K562 (cell line): ENCODE results near the gene CXCL5. TPM values are rescaled to one million over a fixed set of nuclear protein-coding genes. Genes with fewer than 3 reads are reported as not detected.

Experiments
- BACH1 ChIP-seq: fragments of 200-800 bp; sonication (Bioruptor generic); IDR thresholded peaks from 2 replicates; pipeline ENCODE4 v1.6.1; 2016; ENCODE audit warnings: missing genetic modification characterization, missing compliant biosample characterization
- CAMTA2 ChIP-seq: fragments of 250-450 bp; sonication (Bioruptor Pico); conservative IDR thresholded peaks from 2 replicates; pipeline ENCODE4 v1.5.1; 2022
- CEBPB ChIP-seq: fragments of 450-650 bp; IDR thresholded peaks from 2 replicates; pipeline ENCODE4 v1.6.1; 2016; ENCODE audit warnings: missing genetic modification characterization, missing compliant biosample characterization
- CEBPG ChIP-seq, 3 experiments: fragments of 200-800 bp in 1 of 3; sonication (Bioruptor generic) in 1 of 3; sonication (generic) in 1 of 3; formaldehyde crosslinking in 1 of 3; IDR thresholded peaks in 2 of 3; conservative IDR thresholded peaks in 1 of 3; 2 replicates each; pipeline versions ENCODE4 v1.6.1 to v1.8.0; 2016 to 2022; ENCODE audit warnings: missing compliant biosample characterization in 2 of 3, missing genetic modification characterization in 2 of 3, mild to moderate bottlenecking in 1 of 3, missing genetic modification reagents in 1 of 3
- CTBP1 ChIP-seq: fragments of 450-650 bp; IDR thresholded peaks from 2 replicates; pipeline ENCODE4 v1.6.1; 2016; ENCODE audit warnings: borderline replicate concordance
- ELF4 ChIP-seq: fragments of 450-650 bp; formaldehyde crosslinking; IDR thresholded peaks from 2 replicates; pipeline ENCODE4 v1.4.0; 2022; ENCODE audit warnings: missing genetic modification characterization
- EP300 ChIP-seq: IDR thresholded peaks from 2 replicates; pipeline ENCODE4 v1.6.1; 2012; ENCODE audit warnings: low read length, improper control_type of control experiment
- JUND ChIP-seq, 2 experiments: IDR thresholded peaks; 2 replicates in 1 of 2; 3 replicates in 1 of 2; pipeline ENCODE4 v1.6.1; 2011; ENCODE audit warnings: borderline replicate concordance in 2 of 2, low read depth in 2 of 2, low read length in 2 of 2, improper control_type of control experiment in 1 of 2, missing biosample characterization in 1 of 2, missing genetic modification characterization in 1 of 2, missing genetic modification reagents in 1 of 2
- MAFF ChIP-seq: IDR thresholded peaks from 2 replicates; pipeline ENCODE4 v1.6.1; 2012; ENCODE audit warnings: low read length, improper control_type of control experiment
- MCM3 ChIP-seq: fragments of 450-650 bp; IDR thresholded peaks from 2 replicates; pipeline ENCODE4 v1.6.1; 2016
- MEIS2 ChIP-seq: fragments of 450-650 bp; IDR thresholded peaks from 2 replicates; pipeline ENCODE4 v1.6.1; 2014; ENCODE audit warnings: mild to moderate bottlenecking; ENCODE audit not compliant: partially characterized antibody
- MIER1 ChIP-seq: fragments of 450-650 bp; IDR thresholded peaks from 2 replicates; pipeline ENCODE4 v1.6.1; 2016; ENCODE audit warnings: antibody characterized with exemption, mild to moderate bottlenecking, low read depth
- POLR2G ChIP-seq: fragments of 200-400 bp; formaldehyde crosslinking; IDR thresholded peaks from 2 replicates; pipeline ENCODE4 v1.6.1; 2017; ENCODE audit warnings: low read depth, mild to moderate bottlenecking, antibody characterized with exemption, low read length, moderate library complexity
- POU5F1 ChIP-seq: fragments of 150-350 bp; IDR thresholded peaks from 2 replicates; pipeline ENCODE4 v1.6.1; 2014; ENCODE audit warnings: borderline replicate concordance, low read length, low read depth, mild to moderate bottlenecking; ENCODE audit not compliant: partially characterized antibody
- RBM22 ChIP-seq: fragments of 200-400 bp; formaldehyde crosslinking; IDR thresholded peaks from 2 replicates; pipeline ENCODE4 v1.6.1; 2018; ENCODE audit warnings: low read length, low read depth; ENCODE audit not compliant: poor library complexity, severe bottlenecking
- STAT5A ChIP-seq: IDR thresholded peaks from 2 replicates; pipeline ENCODE4 v1.6.1; 2012; ENCODE audit warnings: low read length, inconsistent platforms, borderline replicate concordance
- TCF7 ChIP-seq: sonication (generic); IDR thresholded peaks from 2 replicates; pipeline ENCODE4 v1.6.1; 2016; ENCODE audit warnings: antibody characterized with exemption, borderline replicate concordance
- ZNF197 ChIP-seq: fragments of 200-800 bp; sonication (Bioruptor generic); IDR thresholded peaks from 2 replicates; pipeline ENCODE4 v1.6.1; 2016; ENCODE audit warnings: low read depth, missing genetic modification characterization, missing compliant biosample characterization
- ZNF316 ChIP-seq: fragments of 450-650 bp; IDR thresholded peaks from 2 replicates; pipeline ENCODE4 v1.6.1; 2016
- ZNF586 ChIP-seq: fragments of 450-650 bp; formaldehyde crosslinking; conservative IDR thresholded peaks from 2 replicates; pipeline ENCODE4 v1.4.0; 2020; ENCODE audit warnings: mild to moderate bottlenecking, moderate library complexity
- polyA plus RNA-seq, 8 experiments: library from polyadenylated mRNA; depleted of rRNA in 4 of 8; stranded (reverse) in 5 of 8; unstranded in 3 of 8; fragments of >200 nt; fragmentation: Nextera tagmentation in 2 of 8; fragmentation: Illumina TruSeq in 1 of 8; extraction: Ambion mirVana in 2 of 8; extraction: Trizol in 1 of 8; gene quantifications; 2 replicates each; pipeline versions ENCODE4 v1.2.1 to v1.2.3, GENCODE V29; 2011 to 2014; ENCODE audit warnings: inconsistent platforms in 1 of 8, missing spikeins in 1 of 8
- total RNA-seq, 7 experiments: library from RNA; depleted of rRNA in 6 of 7; stranded (reverse); fragments of >200 nt in 6 of 7; fragmentation: Illumina TruSeq in 2 of 7; extraction: Trizol in 2 of 7; gene quantifications; 2 replicates each; pipeline versions ENCODE4 v1.2.1 to v1.2.3, GENCODE V29; 2011 to 2021; ENCODE audit warnings: low replicate concordance in 1 of 7
- TF ChIP-seq, protein P1 (sequence below): fragments of 250-450 bp; sonication (Bioruptor Pico); IDR thresholded peaks from 2 replicates; pipeline ENCODE4 v1.8.0; 2021; ENCODE audit warnings: moderate library complexity, mild to moderate bottlenecking, inconsistent platforms
- TF ChIP-seq, protein P2 (sequence below): fragments of 450-650 bp; IDR thresholded peaks from 2 replicates; pipeline ENCODE4 v1.6.1; 2017; ENCODE audit warnings: antibody characterized with exemption
- TF ChIP-seq, protein P3 (sequence below): fragments of 450-650 bp; IDR thresholded peaks from 2 replicates; pipeline ENCODE4 v1.6.1; 2014; ENCODE audit warnings: low read depth, mild to moderate bottlenecking, moderate library complexity, borderline replicate concordance

CXCL5 gene
- total and polyA plus RNA-seq, 9 of the 15 experiments (the other 6 are each of a cell fraction or from before 2014, with no cell fraction given), result not detected

DNA sequence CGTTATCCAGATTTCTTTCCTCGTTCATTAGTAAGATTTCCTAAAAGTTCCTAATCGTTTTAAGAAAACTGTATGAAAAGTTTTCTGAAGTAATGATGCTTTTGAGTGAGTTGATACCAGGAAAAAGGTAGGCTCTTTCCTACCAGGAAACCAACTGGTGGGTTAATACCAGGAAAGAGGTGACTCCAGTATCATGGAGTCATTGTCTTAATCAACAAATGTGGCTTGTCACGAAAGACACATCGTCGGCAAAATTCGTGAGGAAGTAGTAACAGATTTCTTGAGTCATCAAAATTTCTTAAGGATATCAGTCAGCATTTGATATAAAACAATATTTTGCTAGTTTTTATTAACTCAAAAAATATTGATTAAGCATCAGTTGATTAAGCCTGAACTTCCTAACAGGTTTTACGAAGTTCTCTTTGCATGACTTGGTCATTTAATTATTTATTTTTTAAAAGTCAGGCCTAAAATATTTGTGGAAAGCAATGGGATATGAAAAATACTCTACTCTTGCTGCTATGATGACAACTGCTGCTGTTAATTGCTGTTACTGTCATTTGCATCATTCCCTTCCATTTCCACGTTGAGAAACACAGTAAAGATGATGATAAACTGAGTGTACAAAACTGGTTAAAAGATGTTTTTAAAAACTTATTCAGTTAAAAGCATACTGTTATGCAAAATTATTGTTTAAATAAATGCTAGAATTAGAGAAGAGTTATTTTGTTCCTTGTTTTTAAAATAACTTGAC, 7.3 kb downstream of the CXCL5 start (continued):
- TF ChIP-seq ELF4 (no peak), MCM3 (no peak), ZNF316 (peak; percentile 94), EP300 (peak; percentile 69), POU5F1 (no peak), MIER1 (no peak), RBM22 (no peak), STAT5A (peak; percentile 36), TCF7 (no peak), POLR2G (no peak), JUND (IDR thresholded peaks at IDR 0.05; ENCODE audit: borderline replicate concordance, low read depth, low read length) (peak; percentile 60), JUND (tag; IDR thresholded peaks at IDR 0.05; ENCODE audit: borderline replicate concordance, low read depth, low read length) (no peak), CEBPB (tag) (no peak), ZNF197 (CRISPR knock-in tag) (no peak), CAMTA2 (CRISPR knock-in tag) (no peak), MAFF (peak; percentile 60; the same call in 1 of the 2 replicates), BACH1 (tag) (peak; percentile 12; the same call in 1 of the 2 replicates), CTBP1 (no peak), CEBPG (CRISPR knock-in tag; IDR thresholded peaks at IDR 0.05) (peak; percentile 84), CEBPG (tag; conservative IDR thresholded peaks at IDR 0.05 in 1 of 2, IDR thresholded peaks at IDR 0.05 in 1 of 2) (peak; percentile 67 to 96), MEIS2 (no peak), ZNF586 (no peak)
- TF ChIP-seq, protein P1, sequence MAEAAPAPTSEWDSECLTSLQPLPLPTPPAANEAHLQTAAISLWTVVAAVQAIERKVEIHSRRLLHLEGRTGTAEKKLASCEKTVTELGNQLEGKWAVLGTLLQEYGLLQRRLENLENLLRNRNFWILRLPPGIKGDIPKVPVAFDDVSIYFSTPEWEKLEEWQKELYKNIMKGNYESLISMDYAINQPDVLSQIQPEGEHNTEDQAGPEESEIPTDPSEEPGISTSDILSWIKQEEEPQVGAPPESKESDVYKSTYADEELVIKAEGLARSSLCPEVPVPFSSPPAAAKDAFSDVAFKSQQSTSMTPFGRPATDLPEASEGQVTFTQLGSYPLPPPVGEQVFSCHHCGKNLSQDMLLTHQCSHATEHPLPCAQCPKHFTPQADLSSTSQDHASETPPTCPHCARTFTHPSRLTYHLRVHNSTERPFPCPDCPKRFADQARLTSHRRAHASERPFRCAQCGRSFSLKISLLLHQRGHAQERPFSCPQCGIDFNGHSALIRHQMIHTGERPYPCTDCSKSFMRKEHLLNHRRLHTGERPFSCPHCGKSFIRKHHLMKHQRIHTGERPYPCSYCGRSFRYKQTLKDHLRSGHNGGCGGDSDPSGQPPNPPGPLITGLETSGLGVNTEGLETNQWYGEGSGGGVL (CRISPR knock-in tag), result no peak
- TF ChIP-seq, protein P2, sequence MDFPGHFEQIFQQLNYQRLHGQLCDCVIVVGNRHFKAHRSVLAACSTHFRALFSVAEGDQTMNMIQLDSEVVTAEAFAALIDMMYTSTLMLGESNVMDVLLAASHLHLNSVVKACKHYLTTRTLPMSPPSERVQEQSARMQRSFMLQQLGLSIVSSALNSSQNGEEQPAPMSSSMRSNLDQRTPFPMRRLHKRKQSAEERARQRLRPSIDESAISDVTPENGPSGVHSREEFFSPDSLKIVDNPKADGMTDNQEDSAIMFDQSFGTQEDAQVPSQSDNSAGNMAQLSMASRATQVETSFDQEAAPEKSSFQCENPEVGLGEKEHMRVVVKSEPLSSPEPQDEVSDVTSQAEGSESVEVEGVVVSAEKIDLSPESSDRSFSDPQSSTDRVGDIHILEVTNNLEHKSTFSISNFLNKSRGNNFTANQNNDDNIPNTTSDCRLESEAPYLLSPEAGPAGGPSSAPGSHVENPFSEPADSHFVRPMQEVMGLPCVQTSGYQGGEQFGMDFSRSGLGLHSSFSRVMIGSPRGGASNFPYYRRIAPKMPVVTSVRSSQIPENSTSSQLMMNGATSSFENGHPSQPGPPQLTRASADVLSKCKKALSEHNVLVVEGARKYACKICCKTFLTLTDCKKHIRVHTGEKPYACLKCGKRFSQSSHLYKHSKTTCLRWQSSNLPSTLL, result no peak
- TF ChIP-seq, protein P3, sequence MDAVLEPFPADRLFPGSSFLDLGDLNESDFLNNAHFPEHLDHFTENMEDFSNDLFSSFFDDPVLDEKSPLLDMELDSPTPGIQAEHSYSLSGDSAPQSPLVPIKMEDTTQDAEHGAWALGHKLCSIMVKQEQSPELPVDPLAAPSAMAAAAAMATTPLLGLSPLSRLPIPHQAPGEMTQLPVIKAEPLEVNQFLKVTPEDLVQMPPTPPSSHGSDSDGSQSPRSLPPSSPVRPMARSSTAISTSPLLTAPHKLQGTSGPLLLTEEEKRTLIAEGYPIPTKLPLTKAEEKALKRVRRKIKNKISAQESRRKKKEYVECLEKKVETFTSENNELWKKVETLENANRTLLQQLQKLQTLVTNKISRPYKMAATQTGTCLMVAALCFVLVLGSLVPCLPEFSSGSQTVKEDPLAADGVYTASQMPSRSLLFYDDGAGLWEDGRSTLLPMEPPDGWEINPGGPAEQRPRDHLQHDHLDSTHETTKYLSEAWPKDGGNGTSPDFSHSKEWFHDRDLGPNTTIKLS, result no peak
